OCI-LY1 (cell line): ENCODE data around the gene KIAA2012.

Experiments used
- H2AFZ ChIP-seq: fragments of 200-600 bp; sonication (generic), shearing (Covaris generic); 2 replicates; pipeline ENCODE4 v1.6.0; 2014; ENCODE audit warnings: antibody characterized with exemption, mild to moderate bottlenecking, low read length
- H3F3A ChIP-seq: fragments of 200-600 bp; sonication (generic), shearing (Covaris generic); 2 replicates; pipeline ENCODE4 v1.6.0; 2014; ENCODE audit warnings: mild to moderate bottlenecking, antibody characterized with exemption, low read length, moderate library complexity; ENCODE audit not compliant: insufficient read depth
- H3K27ac ChIP-seq: fragments of 200-600 bp; sonication (generic); 2 replicates; pipeline ENCODE4 v1.5.1; 2014; ENCODE audit warnings: low read length, mixed run types, mild to moderate bottlenecking, low read depth; ENCODE audit not compliant: poor library complexity, severe bottlenecking
- H3K27me3 ChIP-seq: fragments of 200-600 bp; sonication (generic); 2 replicates; pipeline ENCODE4 v1.6.0; 2014; ENCODE audit warnings: antibody characterized with exemption, mild to moderate bottlenecking, low read length, moderate library complexity; ENCODE audit not compliant: insufficient read depth
- H3K36me3 ChIP-seq: fragments of 200-600 bp; sonication (generic); 2 replicates; pipeline ENCODE4 v1.6.1; 2014; ENCODE audit warnings: mild to moderate bottlenecking, antibody characterized with exemption, low read length, moderate library complexity, mixed read lengths; ENCODE audit not compliant: insufficient read depth
- H3K4me1 ChIP-seq: fragments of 200-600 bp; sonication (generic); 2 replicates; pipeline ENCODE4 v1.5.1; 2014; ENCODE audit warnings: mild to moderate bottlenecking, low read length, moderate library complexity; ENCODE audit not compliant: insufficient read depth, severe bottlenecking
- H3K4me2 ChIP-seq: fragments of 200-600 bp; sonication (generic), shearing (Covaris generic); 2 replicates; pipeline ENCODE4 v1.6.1; 2014; ENCODE audit warnings: low read length
- H3K4me3 ChIP-seq: fragments of 200-600 bp; sonication (generic); 2 replicates; pipeline ENCODE4 v1.5.1; 2014; ENCODE audit warnings: low read length, low read depth, mild to moderate bottlenecking, mixed read lengths; ENCODE audit not compliant: poor library complexity, severe bottlenecking
- H3K79me2 ChIP-seq: fragments of 200-600 bp; shearing (Covaris generic); 2 replicates; pipeline ENCODE4 v1.6.1; 2016; ENCODE audit warnings: mixed run types, low read length, mixed read lengths; ENCODE audit not compliant: insufficient read depth
- H3K9ac ChIP-seq: fragments of 200-600 bp; sonication (generic), shearing (Covaris generic); 2 replicates; pipeline ENCODE4 v1.6.1; 2014; ENCODE audit warnings: mild to moderate bottlenecking, low read length, mixed read lengths
- H3K9me2 ChIP-seq: fragments of 200-600 bp; sonication (generic), shearing (Covaris generic); 2 replicates; pipeline ENCODE4 v1.6.1; 2014; ENCODE audit warnings: low read depth, mild to moderate bottlenecking, low read length, mixed read lengths
- H3K9me3 ChIP-seq: fragments of 200-600 bp; shearing (Covaris generic); 2 replicates; pipeline ENCODE4 v1.6.1; 2014; ENCODE audit warnings: low read length, mixed read lengths
- H4K20me1 ChIP-seq: fragments of 200-600 bp; sonication (generic), shearing (Covaris generic); 2 replicates; pipeline ENCODE4 v1.6.0; 2016; ENCODE audit warnings: mild to moderate bottlenecking, low read length; ENCODE audit not compliant: insufficient read depth
- EZH2 ChIP-seq: fragments of 200-600 bp; sonication (generic), shearing (Covaris generic); IDR thresholded peaks from 2 replicates; pipeline ENCODE4 v1.8.0; 2017; ENCODE audit warnings: borderline replicate concordance, mixed run types, mild to moderate bottlenecking, antibody characterized with exemption, low read length, moderate library complexity, mixed read lengths
- TF ChIP-seq, protein P1 (sequence below): fragments of 200-600 bp; sonication (generic), shearing (Covaris generic); IDR thresholded peaks from 2 replicates; pipeline ENCODE4 v1.5.1; 2017; ENCODE audit warnings: mild to moderate bottlenecking, antibody characterized with exemption, low read length, moderate library complexity, mixed read lengths

KIAA2012 gene

DNA sequence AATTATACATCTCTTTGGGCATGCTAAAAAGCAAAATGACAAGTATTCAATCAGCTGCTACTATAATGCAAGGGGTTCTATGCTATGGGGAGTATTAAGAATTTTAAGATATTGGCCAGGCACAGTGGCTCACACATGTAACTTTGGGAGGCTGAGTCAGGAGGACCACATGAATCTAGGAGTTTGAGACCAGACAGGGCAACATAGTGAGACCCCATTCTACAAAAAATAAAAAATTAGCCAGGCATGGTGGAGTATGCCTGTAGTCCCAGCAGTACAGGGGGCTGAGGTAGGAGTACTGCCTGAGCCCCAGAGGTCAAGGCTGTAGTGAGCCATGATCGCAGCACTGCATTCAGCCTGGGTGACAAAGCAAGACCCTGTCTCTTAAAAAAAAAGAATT lies 5.5 kb upstream of the KIAA2012 start:
- Histone ChIP-seq H3K4me1 (no peaks in the 10 kb centered on the region), H3K36me3 (no peaks in the 10 kb centered on the region), H3F3A (no peaks in the 10 kb centered on the region), H3K27me3 (no peaks in the 10 kb centered on the region), H4K20me1 (no peaks in the 10 kb centered on the region), H3K4me2 (no peak overlapping the region), H3K27ac (no peak overlapping the region), H3K9me2 (no peaks in the 10 kb centered on the region), H3K9me3 (no peaks in the 10 kb centered on the region), H2AFZ (no peak overlapping the region), H3K4me3 (no peak overlapping the region), H3K9ac (no peak overlapping the region), H3K79me2 (no peaks in the 10 kb centered on the region)
- TF ChIP-seq EZH2, result no peak
- TF ChIP-seq, protein P1, sequence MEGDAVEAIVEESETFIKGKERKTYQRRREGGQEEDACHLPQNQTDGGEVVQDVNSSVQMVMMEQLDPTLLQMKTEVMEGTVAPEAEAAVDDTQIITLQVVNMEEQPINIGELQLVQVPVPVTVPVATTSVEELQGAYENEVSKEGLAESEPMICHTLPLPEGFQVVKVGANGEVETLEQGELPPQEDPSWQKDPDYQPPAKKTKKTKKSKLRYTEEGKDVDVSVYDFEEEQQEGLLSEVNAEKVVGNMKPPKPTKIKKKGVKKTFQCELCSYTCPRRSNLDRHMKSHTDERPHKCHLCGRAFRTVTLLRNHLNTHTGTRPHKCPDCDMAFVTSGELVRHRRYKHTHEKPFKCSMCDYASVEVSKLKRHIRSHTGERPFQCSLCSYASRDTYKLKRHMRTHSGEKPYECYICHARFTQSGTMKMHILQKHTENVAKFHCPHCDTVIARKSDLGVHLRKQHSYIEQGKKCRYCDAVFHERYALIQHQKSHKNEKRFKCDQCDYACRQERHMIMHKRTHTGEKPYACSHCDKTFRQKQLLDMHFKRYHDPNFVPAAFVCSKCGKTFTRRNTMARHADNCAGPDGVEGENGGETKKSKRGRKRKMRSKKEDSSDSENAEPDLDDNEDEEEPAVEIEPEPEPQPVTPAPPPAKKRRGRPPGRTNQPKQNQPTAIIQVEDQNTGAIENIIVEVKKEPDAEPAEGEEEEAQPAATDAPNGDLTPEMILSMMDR, result no peak

- Histone ChIP-seq H3K79me2 (no peaks in the 10 kb centered on the region), H3K4me2 (no peak overlapping the region), H3K36me3 (no peaks in the 10 kb centered on the region), H3K4me1 (no peaks in the 10 kb centered on the region), H4K20me1 (no peaks in the 10 kb centered on the region), H3K9me2 (no peaks in the 10 kb centered on the region), H3K27ac (no peak overlapping the region), H3K4me3 (no peak overlapping the region), H3K27me3 (no peaks in the 10 kb centered on the region), H3F3A (no peaks in the 10 kb centered on the region), H3K9ac (no peak overlapping the region), H3K9me3 (no peaks in the 10 kb centered on the region), H2AFZ (no peak overlapping the region)
- TF ChIP-seq, protein P1, result no peak
- TF ChIP-seq EZH2, result no peak
These were observed 3.6 kb upstream of the KIAA2012 start for GRCh38 chr2:202069170-202070067.

DNA sequence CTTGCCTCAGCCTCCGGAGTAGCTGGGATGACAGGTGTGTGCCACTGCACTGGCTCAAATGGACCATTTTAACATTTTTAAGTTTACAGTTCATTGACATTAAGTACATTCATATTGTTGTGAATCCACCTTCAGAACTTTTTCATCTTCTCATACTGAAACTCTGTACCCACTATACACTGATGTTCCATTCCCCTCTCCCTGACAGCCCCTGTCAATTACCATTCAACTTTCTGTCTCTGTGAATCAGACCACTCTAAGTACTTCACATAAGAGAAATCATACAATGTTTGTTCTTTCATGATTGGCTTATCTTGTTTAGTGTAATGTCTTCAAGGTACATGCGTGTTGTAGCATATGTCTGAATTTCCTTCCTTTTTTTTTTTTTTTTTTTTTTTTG lies 1.9 kb upstream of the KIAA2012 start:
- Histone ChIP-seq H3K4me1 (no peaks in the 10 kb centered on the region), H3K9me2 (no peaks in the 10 kb centered on the region), H4K20me1 (no peaks in the 10 kb centered on the region), H3K4me3 (no peak overlapping the region), H2AFZ (no peak overlapping the region), H3K79me2 (no peaks in the 10 kb centered on the region), H3K27me3 (no peaks in the 10 kb centered on the region), H3K9me3 (no peaks in the 10 kb centered on the region), H3K9ac (no peak overlapping the region), H3F3A (no peaks in the 10 kb centered on the region), H3K4me2 (no peak overlapping the region), H3K36me3 (no peaks in the 10 kb centered on the region), H3K27ac (no peak overlapping the region)
- TF ChIP-seq, protein P1, result no peak
- no peak for TF ChIP-seq EZH2
